ENCODE results near the gene UBA5. TPM values are rescaled to one million over a fixed set of nuclear protein-coding genes. Genes with fewer than 3 reads are reported as not detected.
"Not testable (repeated sequence)": the region's sequence is repeated elsewhere in the genome, so short reads cannot be mapped to it uniquely, and the experiment has no call there.

UBA5 gene
- 29.3 and 30.3 TPM in 2 replicates for total RNA-seq

- H3K4me3 ChIP-seq (ENCODE audit: low read depth, low read length) = peak within 1 kb of the TSS; percentile 85
- no peaks in the 10 kb centered on the region for H3K36me3 ChIP-seq (ENCODE audit: control insufficient read depth, insufficient read depth, low read length)
- DNase-seq (ENCODE audit: low read depth) (peak; percentile 52), FAIRE-seq (no peak)
- TF ChIP-seq, protein P1, sequence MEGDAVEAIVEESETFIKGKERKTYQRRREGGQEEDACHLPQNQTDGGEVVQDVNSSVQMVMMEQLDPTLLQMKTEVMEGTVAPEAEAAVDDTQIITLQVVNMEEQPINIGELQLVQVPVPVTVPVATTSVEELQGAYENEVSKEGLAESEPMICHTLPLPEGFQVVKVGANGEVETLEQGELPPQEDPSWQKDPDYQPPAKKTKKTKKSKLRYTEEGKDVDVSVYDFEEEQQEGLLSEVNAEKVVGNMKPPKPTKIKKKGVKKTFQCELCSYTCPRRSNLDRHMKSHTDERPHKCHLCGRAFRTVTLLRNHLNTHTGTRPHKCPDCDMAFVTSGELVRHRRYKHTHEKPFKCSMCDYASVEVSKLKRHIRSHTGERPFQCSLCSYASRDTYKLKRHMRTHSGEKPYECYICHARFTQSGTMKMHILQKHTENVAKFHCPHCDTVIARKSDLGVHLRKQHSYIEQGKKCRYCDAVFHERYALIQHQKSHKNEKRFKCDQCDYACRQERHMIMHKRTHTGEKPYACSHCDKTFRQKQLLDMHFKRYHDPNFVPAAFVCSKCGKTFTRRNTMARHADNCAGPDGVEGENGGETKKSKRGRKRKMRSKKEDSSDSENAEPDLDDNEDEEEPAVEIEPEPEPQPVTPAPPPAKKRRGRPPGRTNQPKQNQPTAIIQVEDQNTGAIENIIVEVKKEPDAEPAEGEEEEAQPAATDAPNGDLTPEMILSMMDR (IDR thresholded peaks at IDR 0.05; ENCODE audit: insufficient read depth, low read length, severe bottlenecking) = no peak
- no peaks in the 10 kb centered on the region for H3K27me3 ChIP-seq (ENCODE audit: control insufficient read depth, insufficient read depth, low read length)
Measured at GRCh38 chr3:132660052-132660810, at the start of gene UBA5. UBA5 (plus strand) TSS chr3:132660329; CDS start chr3:132660538, 209 bp downstream.

DNA sequence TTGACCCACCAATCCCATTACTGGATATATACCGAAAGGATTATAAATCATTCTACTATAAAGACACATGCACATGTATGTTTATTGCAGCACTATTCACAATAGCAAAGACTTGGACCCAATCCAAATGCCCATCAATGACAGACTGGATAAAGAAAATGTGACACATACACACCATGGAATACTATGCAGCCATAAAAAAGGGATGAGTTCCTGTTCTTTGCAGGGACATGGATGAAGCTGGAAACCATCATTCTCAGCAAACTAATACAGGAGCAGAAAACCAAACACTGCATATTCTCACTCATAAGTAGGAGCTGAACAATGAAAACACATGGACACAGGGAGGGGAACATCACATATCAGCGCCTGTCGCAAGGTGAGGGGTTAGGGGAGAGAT lies 44.8 kb upstream of the UBA5 start:
- not testable (repeated sequence) for H3K4me3 ChIP-seq (ENCODE audit: low read depth, low read length); DNase-seq (ENCODE audit: low read depth); FAIRE-seq; H3K36me3 ChIP-seq (ENCODE audit: control insufficient read depth, insufficient read depth, low read length); H3K27me3 ChIP-seq (ENCODE audit: control insufficient read depth, insufficient read depth, low read length)

GRCh38 chr3:132615881-132616280 lies 44.2 kb upstream of the UBA5 start:
- H3K27me3 ChIP-seq (ENCODE audit: control insufficient read depth, insufficient read depth, low read length) = no peaks in the 10 kb centered on the region
- H3K36me3 ChIP-seq (ENCODE audit: control insufficient read depth, insufficient read depth, low read length) = no peaks in the 10 kb centered on the region
- TF ChIP-seq, protein P1 (IDR thresholded peaks at IDR 0.05; ENCODE audit: insufficient read depth, low read length, severe bottlenecking) = no peak
- no peak for DNase-seq (ENCODE audit: low read depth)
- no peak for FAIRE-seq
- H3K4me3 ChIP-seq (ENCODE audit: low read depth, low read length) = no peak overlapping the region

- Histone ChIP-seq H3K4me3 (ENCODE audit: low read depth, low read length) (no peak overlapping the region), H3K27me3 (ENCODE audit: control insufficient read depth, insufficient read depth, low read length) (no peaks in the 10 kb centered on the region), H3K36me3 (ENCODE audit: control insufficient read depth, insufficient read depth, low read length) (no peaks in the 10 kb centered on the region)
- no peak for FAIRE-seq
- no peak for DNase-seq (ENCODE audit: low read depth)
- TF ChIP-seq, protein P1 (IDR thresholded peaks at IDR 0.05; ENCODE audit: insufficient read depth, low read length, severe bottlenecking) = no peak
Measured at GRCh38 chr3:132616780-132617179, 43.3 kb upstream of the UBA5 start.

DNA sequence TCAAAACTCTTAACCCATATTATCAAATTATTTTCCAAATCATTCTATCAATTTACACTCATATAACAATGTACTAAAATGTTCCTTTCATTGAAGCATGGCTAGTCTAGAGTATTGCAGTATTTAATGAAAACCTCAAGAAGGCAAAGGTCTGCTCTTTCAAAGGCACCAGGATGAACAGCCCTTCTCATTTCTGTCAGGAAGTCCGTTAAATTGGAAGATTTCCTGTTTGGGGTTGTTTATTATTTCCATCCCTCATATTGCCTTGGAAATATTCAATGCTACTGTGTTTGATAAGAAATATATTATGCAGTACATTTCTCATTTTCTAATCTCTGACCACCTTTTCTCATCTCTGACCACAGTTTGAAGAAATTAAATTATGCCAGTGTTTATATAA lies 38.0 kb upstream of the UBA5 start:
- no peak for DNase-seq (ENCODE audit: low read depth)
- H3K36me3 ChIP-seq (ENCODE audit: control insufficient read depth, insufficient read depth, low read length) = no peaks in the 10 kb centered on the region
- TF ChIP-seq, protein P1 (IDR thresholded peaks at IDR 0.05; ENCODE audit: insufficient read depth, low read length, severe bottlenecking) = no peak
- no peaks in the 10 kb centered on the region for H3K27me3 ChIP-seq (ENCODE audit: control insufficient read depth, insufficient read depth, low read length)
- FAIRE-seq = no peak
- no peak overlapping the region for H3K4me3 ChIP-seq (ENCODE audit: low read depth, low read length)

- FAIRE-seq = no peak
- DNase-seq (ENCODE audit: low read depth) = no peak
- no peaks in the 10 kb centered on the region for H3K27me3 ChIP-seq (ENCODE audit: control insufficient read depth, insufficient read depth, low read length)
- peaks cover 1% of the 10 kb centered on the region for H3K36me3 ChIP-seq (ENCODE audit: control insufficient read depth, insufficient read depth, low read length)
- TF ChIP-seq, protein P1 (IDR thresholded peaks at IDR 0.05; ENCODE audit: insufficient read depth, low read length, severe bottlenecking) = no peak
- no peak overlapping the region for H3K4me3 ChIP-seq (ENCODE audit: low read depth, low read length)
Measured at GRCh38 chr3:132622761-132623160, 37.4 kb upstream of the UBA5 start.

All from bronchial epithelial cell (primary cell).